Endothelial cell of umbilical vein (primary cell): Measurements from ENCODE around the gene RPL6. TPM values are rescaled to one million over a fixed set of nuclear protein-coding genes. Genes with fewer than 3 reads are reported as not detected.
"Not testable (repeated sequence)": the region's sequence is repeated elsewhere in the genome, so short reads cannot be mapped to it uniquely, and the experiment has no call there.

Experiments
- BruUV-seq: library from RNA; stranded (reverse); fragments of 400-500 nt; replicated peaks from 2 replicates; lab custom pipeline; 2021; lab: Mats Ljungman, UMichigan
- CTCF ChIA-PET: fragments of 300-600, 350-600 bp; sonication (Branson Sonifier 250); formaldehyde crosslinking; loops from one replicate; lab custom pipeline; 2021; ENCODE audit warnings: antibody characterized with exemption, inconsistent platforms; lab: Charles Lee
- POLR2A ChIA-PET: fragments of 300-600, 350-600 bp; sonication (Branson Sonifier 250); formaldehyde crosslinking; loops from one replicate; lab custom pipeline; 2021; ENCODE audit warnings: antibody characterized with exemption, inconsistent platforms; lab: Charles Lee
- DNase-seq: peaks from one replicate; pipeline ENCODE4 v3.0.0-alpha.2; 2011; ENCODE audit warnings: low read depth, low spot score
- FAIRE-seq: peaks from 2 replicates; lab custom pipeline; 2011; peaks lifted over from hg19 to GRCh38; lab: Jason Lieb, UNC
- H2AFZ ChIP-seq: 2 replicates; pipeline ENCODE4 v1.6.0; 2012; ENCODE audit warnings: low read depth, low read length, control low read depth, inconsistent platforms
- H3K27ac ChIP-seq: 2 replicates; pipeline ENCODE4 v1.5.1; 2011; ENCODE audit warnings: low read depth, mild to moderate bottlenecking, control low read depth, low read length, moderate library complexity; ENCODE audit not compliant: insufficient read depth
- H3K27me3 ChIP-seq, 2 experiments: 2 replicates each; pipeline versions ENCODE4 v1.6.0 to v1.6.1; 2011; ENCODE audit warnings: low read length in 2 of 2, mixed read lengths in 1 of 2; ENCODE audit not compliant: control insufficient read depth in 2 of 2, insufficient read depth in 2 of 2
- H3K36me3 ChIP-seq, 2 experiments: 2 replicates in 1 of 2; 3 replicates in 1 of 2; pipeline ENCODE4 v1.5.1; 2011; ENCODE audit warnings: low read length in 2 of 2, mild to moderate bottlenecking in 1 of 2, moderate library complexity in 1 of 2; ENCODE audit not compliant: control insufficient read depth in 2 of 2, insufficient read depth in 2 of 2; ENCODE audit errors: extremely low read depth in 1 of 2
- H3K4me1 ChIP-seq: 3 replicates; pipeline ENCODE4 v1.5.1; 2011; ENCODE audit warnings: mild to moderate bottlenecking, low read length; ENCODE audit not compliant: control insufficient read depth, insufficient read depth; ENCODE audit errors: extremely low read depth
- H3K4me2 ChIP-seq: 2 replicates; pipeline ENCODE4 v1.6.1; 2011; ENCODE audit warnings: low read length, control low read depth, mixed read lengths; ENCODE audit not compliant: insufficient read depth
- H3K4me3 ChIP-seq, 3 experiments: fragments of 200-600 bp in 1 of 3; sonication (generic), shearing (Covaris generic) in 1 of 3; replicated peaks in 1 of 3; 2 replicates each; pipeline ENCODE4 v1.5.1; 2011 to 2016; ENCODE audit warnings: control low read depth in 3 of 3, low read length in 3 of 3, mild to moderate bottlenecking in 2 of 3, inconsistent platforms in 1 of 3, low read depth in 1 of 3, moderate library complexity in 1 of 3; ENCODE audit not compliant: insufficient read depth in 1 of 3
- H3K79me2 ChIP-seq: 2 replicates; pipeline ENCODE4 v1.6.0; 2012; ENCODE audit warnings: low read length, inconsistent platforms; ENCODE audit not compliant: control insufficient read depth, insufficient read depth
- H3K9ac ChIP-seq: replicated peaks from 2 replicates; pipeline ENCODE3; 2011; ENCODE audit warnings: low read length, control low read depth; ENCODE audit not compliant: insufficient read depth; ENCODE audit errors: extremely low read depth
- H3K9me1 ChIP-seq: replicated peaks from 3 replicates; pipeline ENCODE4 v1.6.0; 2011; ENCODE audit warnings: mild to moderate bottlenecking, low read length; ENCODE audit not compliant: control insufficient read depth, insufficient read depth; ENCODE audit errors: extremely low read depth
- H3K9me3 ChIP-seq: replicated peaks from 2 replicates; pipeline ENCODE4 v1.5.1; 2012; ENCODE audit warnings: low read length, inconsistent platforms; ENCODE audit not compliant: control insufficient read depth, insufficient read depth
- H4K20me1 ChIP-seq: replicated peaks from 2 replicates; pipeline ENCODE3; 2011; ENCODE audit warnings: mild to moderate bottlenecking, low read length; ENCODE audit not compliant: control insufficient read depth, insufficient read depth; ENCODE audit errors: extremely low read depth
- EZH2 ChIP-seq: IDR thresholded peaks from 2 replicates; pipeline ENCODE4 v1.6.1; 2012; ENCODE audit warnings: borderline replicate concordance, low read depth, mild to moderate bottlenecking, moderate library complexity, low read length, inconsistent platforms; ENCODE audit not compliant: severe bottlenecking
- FOS ChIP-seq: IDR thresholded peaks from 2 replicates; pipeline ENCODE4 v1.6.1; 2011; ENCODE audit warnings: mild to moderate bottlenecking, low read length, moderate library complexity, borderline replicate concordance; ENCODE audit not compliant: insufficient read depth
- GATA2 ChIP-seq: IDR thresholded peaks from 2 replicates; pipeline ENCODE4 v1.7.0; 2011; ENCODE audit warnings: low read depth, mild to moderate bottlenecking, moderate library complexity, mixed read lengths, low read length; ENCODE audit not compliant: insufficient read length, insufficient read depth
- JUN ChIP-seq: IDR thresholded peaks from 2 replicates; pipeline ENCODE4 v1.6.1; 2011; ENCODE audit warnings: borderline replicate concordance, low read depth; ENCODE audit not compliant: insufficient read length, insufficient read depth
- MYC ChIP-seq: IDR thresholded peaks from one replicate; pipeline ENCODE4 v1.6.1; 2011; ENCODE audit warnings: mild to moderate bottlenecking, low read depth, low read length
- POLR2A ChIP-seq: IDR thresholded peaks from 2 replicates; pipeline ENCODE4 v1.6.1; 2012; ENCODE audit warnings: low read depth, mild to moderate bottlenecking, control low read depth, low read length
- POLR2AphosphoS5 ChIP-seq: IDR thresholded peaks from 2 replicates; pipeline ENCODE4 v1.6.1; 2012; ENCODE audit warnings: low read depth, mild to moderate bottlenecking, control low read depth, low read length, moderate library complexity; ENCODE audit not compliant: insufficient read depth
- dilution Hi-C: fragments of 300-500 bp; cut with MboI; formaldehyde crosslinking; loops from one replicate; pipeline ENCODE4 v1.15.0; 2019; ENCODE audit warnings: low sequenced_read_pairs; ENCODE audit not compliant: extremely low pct_ligation_motif_present
- intact Hi-C: fragments of 100-400 bp; cut with micrococcal nuclease; formaldehyde crosslinking; loops from one replicate; pipeline ENCODE4 v1.10.0; 2022
- polyA plus RNA-seq, 4 experiments: library from polyadenylated mRNA; depleted of rRNA in 3 of 4; stranded (reverse) in 3 of 4; unstranded in 1 of 4; fragments of >200 nt; gene quantifications; 2 replicates each; pipeline versions ENCODE4 v1.2.1 to v1.2.3, GENCODE V29; 2011 to 2012; ENCODE audit warnings: missing spikeins in 1 of 4
- total RNA-seq: library from RNA; stranded (reverse); gene quantifications from 2 replicates; pipeline ENCODE4 v1.2.3, GENCODE V29; 2021
- TF ChIP-seq, protein P1 (sequence below), 2 donors: IDR thresholded peaks; 1 replicate in 1 of 2; 2 replicates in 1 of 2; pipeline ENCODE4 v1.5.1; 2011; ENCODE audit warnings: low read length in 2 of 2, mild to moderate bottlenecking in 2 of 2, moderate library complexity in 2 of 2, control low read depth in 1 of 2, inconsistent platforms in 1 of 2, low read depth in 1 of 2; ENCODE audit not compliant: insufficient read depth in 1 of 2; ENCODE audit errors: extremely low read depth in 1 of 2
- TF ChIP-seq, protein P2 (sequence below): IDR thresholded peaks from 2 replicates; pipeline ENCODE4 v1.6.1; 2011; ENCODE audit not compliant: insufficient read depth, insufficient read length

Gene RPL6
- total and polyA plus RNA-seq, 2 donors (not counting 3 experiments of a cell fraction or from before 2014, with no cell fraction given), result 998 to 1,385 TPM

- ChIA-PET POLR2A (no interaction called here), CTCF (interaction anchor here (0.7 to 1.1 kb wide), 2 partner anchors 11 kb away, joined by 3 to 4 read pairs; no protein-coding TSS in a partner anchor)
- no peaks in the 10 kb centered on the region for H3K9me1 ChIP-seq
- H3K4me3 ChIP-seq, result no peak overlapping the region
- H4K20me1 ChIP-seq, result peaks cover 3% of the 10 kb centered on the region
- intact Hi-C loops (no loop called here), dilution Hi-C loops (no loop called here)
- FAIRE-seq (no peak), DNase-seq (no peak)
- no peak overlapping the region for H3K9ac ChIP-seq
- H3K9me3 ChIP-seq, result no peaks in the 10 kb centered on the region
- TF ChIP-seq JUN (no peak), FOS (no peak), EZH2 (no peak), POLR2A (no peak), GATA2 (no peak), MYC (no peak), POLR2AphosphoS5 (no peak)
- TF ChIP-seq, protein P1, sequence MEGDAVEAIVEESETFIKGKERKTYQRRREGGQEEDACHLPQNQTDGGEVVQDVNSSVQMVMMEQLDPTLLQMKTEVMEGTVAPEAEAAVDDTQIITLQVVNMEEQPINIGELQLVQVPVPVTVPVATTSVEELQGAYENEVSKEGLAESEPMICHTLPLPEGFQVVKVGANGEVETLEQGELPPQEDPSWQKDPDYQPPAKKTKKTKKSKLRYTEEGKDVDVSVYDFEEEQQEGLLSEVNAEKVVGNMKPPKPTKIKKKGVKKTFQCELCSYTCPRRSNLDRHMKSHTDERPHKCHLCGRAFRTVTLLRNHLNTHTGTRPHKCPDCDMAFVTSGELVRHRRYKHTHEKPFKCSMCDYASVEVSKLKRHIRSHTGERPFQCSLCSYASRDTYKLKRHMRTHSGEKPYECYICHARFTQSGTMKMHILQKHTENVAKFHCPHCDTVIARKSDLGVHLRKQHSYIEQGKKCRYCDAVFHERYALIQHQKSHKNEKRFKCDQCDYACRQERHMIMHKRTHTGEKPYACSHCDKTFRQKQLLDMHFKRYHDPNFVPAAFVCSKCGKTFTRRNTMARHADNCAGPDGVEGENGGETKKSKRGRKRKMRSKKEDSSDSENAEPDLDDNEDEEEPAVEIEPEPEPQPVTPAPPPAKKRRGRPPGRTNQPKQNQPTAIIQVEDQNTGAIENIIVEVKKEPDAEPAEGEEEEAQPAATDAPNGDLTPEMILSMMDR (IDR thresholded peaks at IDR 0.05; ENCODE audit: extremely low read depth in 1 of 2, insufficient read depth in 1 of 2, low read depth in 1 of 2, low read length in 2 of 2), result no peak
- TF ChIP-seq, protein P2, sequence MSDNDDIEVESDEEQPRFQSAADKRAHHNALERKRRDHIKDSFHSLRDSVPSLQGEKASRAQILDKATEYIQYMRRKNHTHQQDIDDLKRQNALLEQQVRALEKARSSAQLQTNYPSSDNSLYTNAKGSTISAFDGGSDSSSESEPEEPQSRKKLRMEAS, result no peak
- H2AFZ ChIP-seq, result no peak overlapping the region
- no peaks in the 10 kb centered on the region for H3K27me3 ChIP-seq
- peaks cover 56% of the 10 kb centered on the region for H3K79me2 ChIP-seq
- no TSS peak for BruUV-seq
- no peaks in the 10 kb centered on the region for H3K4me1 ChIP-seq
- H3K4me2 ChIP-seq, result no peak overlapping the region
- H3K27ac ChIP-seq, result no peak overlapping the region
- no peaks in the 10 kb centered on the region for H3K36me3 ChIP-seq
Measured at GRCh38 chr12:112439769-112440168, 30.4 kb upstream of the RPL6 start.

GRCh38 chr12:112438645-112439044, 29.2 kb upstream of the RPL6 start:
- not testable (repeated sequence) for H4K20me1 ChIP-seq

More at GRCh38 chr12:112438645-112439044, 29.2 kb upstream of the RPL6 start:
- H3K4me1 ChIP-seq, BruUV-seq, dilution Hi-C loops, H3K36me3 ChIP-seq, intact Hi-C loops, FAIRE-seq, H3K27ac ChIP-seq, POLR2A ChIA-PET, CTCF ChIA-PET, H3K4me3 ChIP-seq, H3K9ac ChIP-seq, DNase-seq, H3K9me3 ChIP-seq, H3K9me1 ChIP-seq, H3K4me2 ChIP-seq, H2AFZ ChIP-seq, H3K27me3 ChIP-seq: not testable (repeated sequence)
- peaks cover 59% of the 10 kb centered on the region for H3K79me2 ChIP-seq
